Measurements from ENCODE around the gene ERI3.
A peak's percentile ranks its signal among the peaks of the same experiment; 100 is the strongest.

The ERI3 gene, protein sequence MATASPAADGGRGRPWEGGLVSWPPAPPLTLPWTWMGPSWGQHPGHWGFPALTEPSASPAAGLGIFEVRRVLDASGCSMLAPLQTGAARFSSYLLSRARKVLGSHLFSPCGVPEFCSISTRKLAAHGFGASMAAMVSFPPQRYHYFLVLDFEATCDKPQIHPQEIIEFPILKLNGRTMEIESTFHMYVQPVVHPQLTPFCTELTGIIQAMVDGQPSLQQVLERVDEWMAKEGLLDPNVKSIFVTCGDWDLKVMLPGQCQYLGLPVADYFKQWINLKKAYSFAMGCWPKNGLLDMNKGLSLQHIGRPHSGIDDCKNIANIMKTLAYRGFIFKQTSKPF
- total RNA-seq = 25.5 to 43.4 reads per million in 2 experiments

DNA sequence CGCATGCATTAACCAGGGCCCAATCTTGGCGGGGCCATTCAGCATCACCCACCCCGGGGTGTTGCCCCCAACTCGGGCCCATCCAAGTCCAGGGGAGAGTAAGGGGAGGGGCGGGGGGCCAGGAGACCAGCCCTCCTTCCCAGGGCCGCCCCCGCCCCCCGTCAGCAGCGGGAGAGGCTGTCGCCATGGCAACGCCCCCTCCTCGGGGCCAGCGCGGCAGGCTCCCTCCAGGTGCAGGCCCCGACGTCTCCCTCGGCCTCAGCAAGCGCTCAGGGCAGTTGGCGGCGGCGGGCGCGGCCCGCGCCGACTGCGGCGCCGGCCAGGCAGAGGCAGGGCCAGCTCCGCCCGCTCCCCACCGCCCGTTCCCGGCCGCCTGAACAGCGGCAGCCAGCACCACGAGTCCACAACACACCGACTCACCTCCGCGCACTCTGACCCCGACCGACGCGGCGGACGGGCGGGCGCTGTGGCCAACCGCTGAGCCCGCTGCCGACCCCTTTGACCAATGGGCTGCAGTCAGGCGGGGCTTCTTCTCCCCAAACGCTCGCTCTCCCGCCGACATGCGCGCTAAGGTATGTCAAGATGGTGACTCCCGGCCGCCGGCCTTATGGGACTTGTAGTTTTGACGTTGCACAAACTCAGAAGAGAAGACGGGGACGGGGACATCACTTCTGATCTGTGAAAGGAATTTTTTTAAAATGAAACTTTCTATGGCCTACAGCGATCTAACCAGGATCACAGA, at the start of gene ERI3:
TSS of gene ERI3 (minus strand) at position 418 of the 742 bp plus-strand sequence. CDS start at position 187, 231 bp downstream.
- peak; percentile 95 for DNase-seq (ENCODE audit: low read depth)

DNA sequence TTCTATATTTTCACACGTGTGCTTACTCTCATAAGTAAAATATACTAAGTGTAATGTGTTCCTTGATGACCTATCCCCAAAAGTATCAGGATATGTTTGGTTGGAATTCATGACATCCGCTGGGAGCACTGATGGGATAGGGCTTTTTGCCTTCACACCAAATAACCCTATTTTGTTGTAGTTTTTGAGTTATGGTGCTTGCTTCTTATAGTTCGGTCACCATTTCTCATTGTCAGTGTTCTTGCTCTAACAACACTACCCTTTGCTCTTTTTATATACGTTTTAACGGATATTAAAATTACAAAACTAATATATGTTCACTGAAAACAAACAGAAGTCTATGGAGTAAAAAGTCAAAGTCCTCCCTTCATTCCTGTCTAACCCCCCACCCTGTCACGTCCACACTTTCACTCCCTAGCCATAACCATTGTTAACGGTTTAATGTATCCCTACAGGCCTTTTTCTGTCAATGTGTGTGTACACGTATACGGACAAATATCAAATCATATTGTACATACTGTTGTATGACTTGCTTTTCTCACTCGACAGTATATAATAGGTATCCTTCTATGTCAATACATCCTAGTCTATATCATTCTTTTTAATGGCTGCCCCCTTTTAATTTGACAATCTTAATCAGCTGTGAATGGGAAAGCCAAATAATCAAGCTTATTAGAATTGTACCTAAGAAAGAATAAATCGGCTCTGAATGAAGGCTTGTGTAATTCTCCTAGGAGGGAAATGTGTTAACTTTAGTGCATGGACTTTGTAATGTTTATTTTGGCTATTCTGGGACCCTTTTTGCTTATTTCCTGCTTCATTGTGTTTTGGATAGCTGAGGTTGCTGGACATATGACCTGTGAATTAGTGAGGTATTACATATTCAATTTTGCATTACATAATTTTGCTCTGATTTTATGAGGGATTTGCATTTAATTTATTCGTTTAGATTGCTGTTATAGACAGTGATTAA, 46.5 kb upstream of the ERI3 start:
- DNase-seq (ENCODE audit: low read depth) = no peak

DNA sequence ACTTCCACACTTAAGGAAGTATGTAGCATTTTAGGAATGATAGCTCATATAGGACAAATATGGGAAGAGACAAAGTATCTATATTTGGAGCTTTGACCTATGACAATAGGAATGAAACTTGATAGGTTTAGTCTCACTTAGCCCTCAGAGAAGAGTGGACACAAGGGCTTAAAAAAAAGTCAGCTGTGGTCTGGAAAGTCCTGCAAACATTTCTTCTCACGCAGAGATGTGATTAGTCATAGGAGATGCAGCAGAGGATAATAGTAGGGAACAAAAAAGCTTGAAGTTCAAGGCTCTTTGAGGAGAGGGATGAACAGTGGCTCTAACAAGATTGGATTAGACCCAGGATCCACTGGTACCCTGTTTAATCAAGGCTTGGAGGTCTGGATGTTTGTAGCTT, 35.2 kb upstream of the ERI3 start:
- DNase-seq (ENCODE audit: low read depth) = no peak

DNA sequence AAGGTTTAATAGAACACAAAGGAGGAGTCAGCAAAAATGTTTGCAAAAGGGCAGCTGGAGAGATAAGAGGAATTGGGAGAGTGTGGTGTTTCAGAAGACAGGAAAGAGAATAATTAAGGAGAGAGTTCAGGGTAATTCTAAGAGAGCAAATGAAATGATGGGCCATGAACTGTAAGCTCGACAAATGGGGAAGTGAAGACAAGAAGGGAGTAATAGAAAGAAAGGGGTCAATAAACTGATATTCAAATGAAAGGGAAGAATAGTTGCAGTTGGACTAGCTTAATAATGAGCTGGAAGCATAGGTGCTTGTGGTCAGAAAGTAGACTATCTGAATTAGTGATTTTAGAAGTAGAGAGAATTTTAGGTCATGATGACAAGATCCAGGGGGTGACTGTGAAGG, 34.4 kb upstream of the ERI3 start:
- DNase-seq (ENCODE audit: low read depth) = no peak

DNA sequence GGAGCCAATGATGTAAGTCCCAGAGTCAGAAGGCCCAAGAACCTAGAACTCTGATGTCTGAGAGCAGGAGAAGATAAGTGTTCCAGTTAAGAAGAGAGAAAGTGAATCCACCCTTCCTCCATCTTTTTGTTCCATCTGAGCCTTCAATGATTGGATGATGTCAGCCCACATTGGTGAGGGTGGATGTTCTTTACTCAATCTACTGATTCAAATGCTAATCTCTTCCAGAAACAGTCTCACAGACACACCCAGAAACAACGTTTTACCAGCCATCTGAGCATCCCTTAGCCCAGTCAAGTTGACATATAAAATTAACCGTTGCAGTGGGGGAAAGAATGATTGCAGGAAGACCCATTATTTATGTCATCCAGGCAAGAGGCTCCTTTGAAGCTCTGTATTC, 33.5 kb upstream of the ERI3 start:
- no peak for DNase-seq (ENCODE audit: low read depth)

DNA sequence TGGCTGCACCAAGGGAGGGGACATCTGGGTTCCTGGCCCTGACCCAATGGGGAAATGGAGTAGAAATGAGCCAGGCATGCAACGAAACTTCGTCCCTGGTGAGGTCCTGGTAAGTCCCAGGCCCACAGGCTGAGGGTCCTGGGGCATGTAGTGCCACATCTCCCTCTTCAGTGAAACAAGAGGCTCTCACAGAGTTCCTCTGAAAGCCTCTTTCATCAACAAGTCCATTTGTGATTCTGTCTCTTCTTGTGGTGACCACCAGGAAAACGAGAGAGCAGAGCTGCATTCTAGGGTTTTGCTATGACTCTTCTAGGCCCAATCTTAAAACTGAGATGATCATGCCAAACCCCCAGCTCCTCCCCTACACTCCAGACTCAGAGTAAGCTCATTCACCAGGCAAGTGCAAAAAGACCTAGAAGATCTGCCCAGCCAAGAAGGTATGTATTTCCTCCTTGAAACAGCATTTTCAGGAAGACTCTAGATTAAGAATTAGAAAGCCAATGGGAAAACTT, 25.7 kb upstream of the ERI3 start:
- DNase-seq (ENCODE audit: low read depth) = no peak

DNA sequence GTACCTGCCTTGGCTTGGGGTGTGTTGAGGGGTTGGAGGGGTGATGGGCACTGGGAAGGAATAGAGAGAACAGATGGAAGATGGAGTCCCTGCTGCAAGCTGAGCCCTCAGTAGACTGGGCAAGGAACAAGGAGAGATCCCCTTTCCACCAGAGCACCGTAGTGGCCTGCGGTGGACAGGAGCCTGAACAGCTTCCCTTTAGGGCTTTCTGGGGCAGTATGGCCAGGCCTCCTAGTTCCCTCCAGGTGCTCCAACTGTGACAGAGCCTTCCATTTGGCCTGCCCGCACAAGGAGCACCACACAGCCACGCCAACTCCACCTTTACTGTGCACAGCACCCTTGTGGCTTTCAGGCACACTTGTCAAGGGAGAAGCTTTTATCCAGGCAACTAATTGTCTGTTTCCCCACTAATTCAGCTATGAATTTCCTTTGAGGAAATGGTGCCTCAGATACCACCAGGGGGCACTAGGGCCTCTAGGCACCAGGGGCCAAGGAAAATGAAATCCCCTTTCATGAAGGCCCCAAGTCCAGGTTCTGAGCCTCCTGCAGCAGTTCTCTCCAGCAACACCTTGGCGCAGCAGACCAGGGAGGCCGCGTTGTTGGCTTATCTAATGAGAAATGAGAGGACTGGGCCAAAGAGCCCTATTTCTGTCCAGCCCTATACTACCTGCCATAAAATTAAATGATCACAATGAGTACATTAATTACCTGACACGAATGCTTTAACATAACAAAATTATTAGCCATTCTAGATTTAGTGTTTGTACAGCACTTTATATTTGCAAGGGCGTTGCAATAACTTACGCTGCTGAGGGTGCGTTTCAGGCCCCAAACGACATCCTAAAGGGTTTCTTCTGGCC, 23.1 kb upstream of the ERI3 start:
- peak; percentile 18 for DNase-seq (ENCODE audit: low read depth)

DNA sequence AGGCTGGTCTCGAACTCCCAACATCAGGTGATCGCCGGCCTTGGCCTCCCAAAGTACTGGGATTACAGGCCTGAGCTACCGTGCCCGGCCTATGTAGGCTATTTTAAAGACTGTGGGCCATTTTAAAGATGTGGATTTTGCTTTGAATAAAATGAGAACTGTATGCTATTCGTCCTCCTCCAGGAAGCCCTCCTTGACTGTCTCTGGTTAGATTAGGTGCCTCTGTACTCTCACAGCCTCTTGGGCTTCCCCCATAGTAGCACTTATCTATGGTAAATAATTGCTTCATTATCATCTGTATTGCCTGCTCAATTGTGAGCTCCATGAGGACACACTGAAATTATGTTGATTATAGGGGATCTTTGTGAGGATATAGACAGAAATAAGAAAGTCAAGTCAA, 20.5 kb upstream of the ERI3 start:
- DNase-seq (ENCODE audit: low read depth) = no peak

DNA sequence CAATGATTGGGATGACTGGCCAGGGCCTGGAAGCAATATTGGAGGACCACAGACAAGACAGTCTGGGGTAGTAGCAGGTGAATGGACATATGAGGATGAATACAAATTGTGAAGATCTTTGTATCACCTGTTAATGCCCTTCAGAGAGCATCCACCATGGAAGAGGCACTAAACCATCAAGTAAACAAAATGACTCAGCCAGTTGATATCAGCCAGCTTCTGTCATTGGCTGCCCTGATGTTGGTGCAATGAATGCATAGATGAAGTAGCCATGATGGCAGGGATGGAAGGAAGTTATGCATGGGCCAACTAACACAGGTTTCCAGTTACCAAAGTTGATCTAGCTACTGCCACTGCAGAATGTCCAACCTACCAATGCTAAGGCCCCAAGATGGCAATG, 16.1 kb upstream of the ERI3 start:
- no peak for DNase-seq (ENCODE audit: low read depth)

DNA sequence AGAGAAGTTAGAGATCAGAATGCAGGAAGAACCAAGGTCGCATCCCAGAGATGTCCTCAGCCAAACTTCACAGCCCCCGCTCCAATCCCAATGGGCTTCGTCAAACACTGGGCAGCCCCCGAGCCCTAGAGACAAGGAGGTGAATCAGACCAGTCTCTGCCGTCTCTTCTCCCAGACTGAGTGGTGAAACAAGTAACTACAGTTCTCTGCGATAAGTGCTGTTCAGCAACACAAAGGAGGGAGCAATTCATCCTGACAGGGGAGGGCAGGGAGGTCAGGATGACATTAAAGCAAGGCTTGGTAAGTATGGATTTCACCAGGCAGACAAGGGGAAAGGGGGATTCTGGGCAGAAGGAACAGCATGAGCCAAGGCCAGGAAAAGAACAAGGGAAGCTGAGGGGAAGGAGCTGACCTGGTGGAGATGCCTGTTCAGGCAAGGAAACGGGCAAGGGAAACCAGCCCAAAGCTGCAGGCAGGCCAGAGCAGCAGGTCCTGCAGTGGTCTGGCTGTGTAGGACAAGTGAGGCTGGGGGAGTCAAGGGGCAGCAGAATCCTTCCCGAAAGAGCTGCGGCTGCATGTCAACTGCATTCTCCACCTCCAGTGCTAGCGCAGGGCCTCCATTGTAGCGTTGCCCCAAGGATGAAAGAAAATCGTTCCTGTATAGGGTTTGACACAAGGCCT, 13.6 kb upstream of the ERI3 start:
- no peak for DNase-seq (ENCODE audit: low read depth)

DNA sequence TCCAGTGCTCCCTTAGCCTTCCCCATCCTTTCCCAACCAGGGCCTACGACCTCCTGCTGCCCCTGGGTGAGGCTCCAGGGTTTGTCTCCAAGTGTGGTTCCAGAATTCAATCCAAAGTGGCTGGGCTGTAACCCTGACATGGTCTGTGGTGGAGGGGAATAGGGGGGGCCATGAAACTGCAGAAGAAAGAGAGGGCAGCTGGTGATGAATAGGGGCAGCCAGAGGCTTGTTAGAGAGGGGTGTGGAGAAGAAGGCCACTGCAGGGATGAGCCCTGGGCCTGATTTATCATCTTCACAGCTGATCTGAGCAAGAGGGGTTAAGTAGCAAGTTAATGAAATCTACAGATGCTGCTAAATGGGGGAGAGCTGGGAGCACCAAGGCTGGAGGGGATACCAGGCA, 12.9 kb upstream of the ERI3 start:
- DNase-seq (ENCODE audit: low read depth) = no peak

DNA sequence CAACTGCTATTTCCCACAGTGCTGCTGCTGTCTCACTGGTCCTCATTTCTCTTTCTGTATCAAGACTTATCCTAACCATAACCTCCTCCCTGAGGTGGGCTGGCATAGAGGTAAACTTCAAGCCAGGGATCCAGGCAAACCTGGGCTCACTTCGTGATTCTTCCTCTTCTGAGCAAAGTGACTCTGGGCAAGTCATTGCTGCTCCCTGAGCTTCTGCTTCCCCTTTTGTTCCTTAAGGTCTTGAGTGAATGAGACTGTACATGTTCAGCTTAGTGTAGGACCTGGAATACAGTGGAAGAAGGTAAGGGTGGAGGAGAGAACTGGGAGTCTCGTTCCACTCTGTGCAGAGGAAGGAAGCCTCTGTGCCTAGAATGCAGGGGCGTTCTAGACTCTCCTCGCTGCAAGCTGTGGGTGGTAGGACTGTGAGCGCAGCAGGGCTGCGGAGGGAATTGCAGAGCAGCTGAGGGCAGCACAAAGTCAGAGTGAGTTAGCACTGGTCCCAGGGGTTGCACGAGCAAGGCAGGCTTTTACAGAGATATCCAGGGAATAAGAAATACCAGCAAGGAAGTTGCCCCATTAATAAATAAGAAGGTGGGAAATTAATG, 11.4 kb upstream of the ERI3 start:
- no peak for DNase-seq (ENCODE audit: low read depth)

DNA sequence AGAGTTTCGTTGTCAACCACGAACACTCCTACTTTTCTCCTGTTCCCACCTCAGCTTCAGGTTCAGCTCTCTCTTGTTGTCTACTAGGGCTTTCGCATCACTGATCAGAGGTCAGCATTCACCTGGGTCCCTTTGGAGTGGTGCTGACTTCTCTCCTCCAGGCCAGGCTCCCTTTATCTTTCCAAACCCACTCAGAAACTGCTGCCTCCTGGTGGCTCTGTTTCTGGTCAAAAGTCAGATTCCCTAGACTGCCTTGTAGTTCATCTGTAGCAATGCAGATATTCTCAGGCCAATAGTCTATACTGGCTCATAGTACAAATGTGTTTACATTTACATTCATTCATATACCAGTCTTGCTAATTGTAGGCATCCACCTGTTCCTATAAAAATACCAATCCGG, 6.4 kb upstream of the ERI3 start:
- DNase-seq (ENCODE audit: low read depth) = no peak

DNA sequence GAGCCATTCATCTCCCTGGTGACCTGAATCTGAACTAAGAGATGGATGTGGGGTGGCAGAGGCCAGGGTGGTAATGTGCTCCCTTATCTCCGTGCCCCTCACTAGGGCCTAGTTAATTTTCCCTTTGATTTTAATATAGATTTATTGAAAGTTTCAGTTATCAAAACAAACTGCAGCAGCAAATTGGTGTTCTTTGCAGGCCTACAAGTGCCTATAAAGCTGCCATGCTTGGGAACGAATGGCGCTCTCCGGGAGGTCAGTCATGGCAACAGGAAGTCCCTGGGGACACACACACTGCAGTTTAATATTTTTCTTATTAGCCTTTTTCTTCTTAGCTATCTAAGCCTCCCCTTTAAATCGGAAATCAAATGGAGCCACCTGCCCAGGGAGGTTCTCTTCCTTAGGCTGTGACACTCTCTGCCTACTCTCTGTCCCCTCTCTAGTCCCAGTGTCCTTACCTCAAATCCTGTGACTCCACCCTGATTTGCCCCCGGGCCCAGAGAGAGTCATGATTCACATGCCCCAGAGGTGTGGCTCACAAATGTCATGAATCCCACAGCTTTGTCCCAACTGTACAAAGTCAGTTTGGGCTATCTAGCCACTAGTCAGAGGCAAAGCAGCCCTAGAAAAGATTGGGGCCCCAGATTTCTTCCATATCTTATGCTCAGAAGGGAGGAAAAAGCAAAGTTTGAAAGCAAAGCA, 4.3 kb upstream of the ERI3 start:
- no peak for DNase-seq (ENCODE audit: low read depth)

DNA sequence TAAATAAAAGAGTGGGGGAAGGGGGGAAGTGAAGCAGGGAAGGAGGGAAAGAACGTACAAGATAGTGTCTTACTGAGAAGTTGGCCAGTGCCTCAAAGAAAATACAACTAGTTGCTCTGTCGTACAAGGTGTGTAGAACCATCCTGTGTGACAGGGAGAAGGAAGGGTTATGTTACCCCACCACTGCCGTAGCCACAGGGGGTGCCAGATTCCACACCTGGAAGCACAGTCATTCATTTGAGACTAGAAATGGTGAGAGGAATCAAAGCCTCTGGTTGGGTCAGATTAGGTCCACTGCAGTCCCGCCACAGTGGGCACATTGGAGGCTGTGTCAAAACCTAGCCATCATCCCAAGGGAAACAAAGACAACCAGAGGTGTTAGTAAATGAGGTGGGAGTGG, 2.7 kb upstream of the ERI3 start:
- no peak for DNase-seq (ENCODE audit: low read depth)

DNA sequence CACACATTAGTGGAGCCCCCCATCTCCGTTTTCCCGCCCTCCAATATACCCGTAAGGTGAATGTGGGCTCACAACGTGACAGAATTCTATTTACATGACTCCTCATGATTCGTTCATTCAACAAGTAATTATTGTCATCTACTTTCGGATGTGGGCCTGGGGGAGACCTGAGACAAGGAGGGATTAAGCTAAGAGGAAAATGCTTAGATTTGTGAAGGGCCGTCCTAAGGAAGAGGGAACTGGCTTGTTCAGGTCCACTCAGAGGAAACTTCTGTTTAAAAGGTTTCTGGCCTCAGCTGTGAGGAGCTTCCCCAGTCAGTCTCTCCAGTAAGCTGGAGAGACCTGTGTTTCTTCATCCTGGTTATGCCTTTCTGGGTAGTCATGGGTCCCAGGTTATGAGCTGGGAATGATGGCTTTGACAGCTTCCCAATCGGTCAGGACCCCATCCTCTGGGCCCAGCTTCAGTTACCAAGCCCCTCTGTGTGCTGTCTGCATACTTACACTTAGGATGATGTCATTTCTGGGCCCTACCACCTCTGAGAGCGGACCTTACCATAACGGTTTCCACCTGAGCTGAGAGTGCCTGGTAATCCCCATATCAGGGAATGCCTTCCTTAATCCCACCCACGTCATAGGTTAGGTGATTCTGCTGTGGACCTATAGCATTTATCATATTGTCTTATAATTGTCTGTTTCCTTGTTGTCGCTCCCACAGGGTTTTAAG, 687 bp upstream of the ERI3 start:
- DNase-seq (ENCODE audit: low read depth) = no peak

DNA sequence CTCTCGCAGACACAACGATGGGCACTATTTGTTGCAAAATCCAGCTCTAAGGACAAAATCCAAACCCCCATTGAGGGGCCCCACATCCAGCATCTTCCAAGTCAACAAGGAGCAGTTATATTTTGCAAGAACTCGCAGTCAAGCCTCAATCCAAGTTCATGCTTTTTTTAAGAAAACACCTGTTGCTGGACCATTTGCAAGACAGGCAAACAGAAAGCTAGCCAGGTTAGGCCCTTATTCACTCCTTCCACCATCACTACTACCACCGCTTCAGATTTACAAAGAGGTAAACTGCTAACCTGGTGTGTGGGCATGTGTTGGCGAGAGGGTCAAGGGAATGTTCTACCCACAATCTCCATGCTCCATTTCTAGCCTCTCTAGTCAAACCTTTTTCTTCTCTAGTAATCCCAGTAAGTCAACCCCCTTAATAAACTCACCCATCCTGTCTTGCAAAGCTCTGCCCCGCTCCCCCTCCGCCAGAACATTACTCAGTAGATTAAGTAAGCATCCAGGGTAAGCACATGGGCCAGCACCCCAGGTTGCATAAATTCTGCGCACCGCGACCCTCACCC, 703 bp downstream of the ERI3 start:
- no peak for DNase-seq (ENCODE audit: low read depth)

DNA sequence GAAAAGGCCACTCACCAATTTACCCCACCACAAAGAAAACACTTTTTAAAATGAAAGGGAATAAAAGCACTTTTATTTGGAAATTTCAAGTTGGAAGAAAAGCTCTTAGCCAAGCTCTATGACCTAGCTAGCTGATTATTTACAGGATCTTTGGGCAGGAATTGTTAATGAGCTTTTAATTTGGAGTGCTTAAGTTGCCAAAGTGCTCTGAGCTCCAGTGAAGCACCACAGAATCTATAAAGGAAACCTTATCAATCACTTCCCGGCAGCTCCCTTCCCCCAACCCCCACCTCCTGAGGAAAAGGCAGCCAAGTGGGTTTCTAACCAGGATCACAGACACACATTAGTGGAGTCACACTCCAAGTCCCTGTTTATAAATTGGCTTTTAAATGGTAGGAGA, 1.5 kb downstream of the ERI3 start:
- DNase-seq (ENCODE audit: low read depth) = no peak

Measured in T follicular helper cell (primary cell).